Melanocyte of skin (primary cell): Measurements from ENCODE around the gene SIN3A. TPM values are rescaled to one million over a fixed set of nuclear protein-coding genes. Genes with fewer than 3 reads are reported as not detected.

Source experiments
- small RNA-seq, 2 donors: library from RNA; depleted of rRNA; stranded (forward); fragments of <200 nt; gene quantifications; one replicate each; pipeline ENCODE3, GENCODE V24; 2012
- total RNA-seq, 2 donors: library from RNA; depleted of rRNA; stranded (reverse); fragments of >200 nt; gene quantifications; 2 replicates each; pipeline ENCODE4 v1.2.3, GENCODE V29; 2012

The SIN3A gene
- 10 to 100 TPM; 18.9 to 28.6 TPM for total RNA-seq

GRCh38 chr15:75451674-75452363, at the start of gene SIN3A:
Gene SIN3A (minus strand): TSS chr15:75451690. CDS start chr15:75430375, 21,315 bp downstream.

GRCh38 chr15:75367913-75368688, 83.4 kb downstream of the SIN3A start, which contains the start of gene MAN2C1:
Gene MAN2C1 (minus strand): TSS chr15:75368607. CDS start chr15:75368583, 24 bp downstream.

GRCh38 chr15:75346796-75347221, 104.7 kb downstream of the SIN3A start, which contains the start of gene NEIL1:
Gene NEIL1 (plus strand): TSS chr15:75347039. CDS start chr15:75348906, 1,867 bp downstream.

DNA sequence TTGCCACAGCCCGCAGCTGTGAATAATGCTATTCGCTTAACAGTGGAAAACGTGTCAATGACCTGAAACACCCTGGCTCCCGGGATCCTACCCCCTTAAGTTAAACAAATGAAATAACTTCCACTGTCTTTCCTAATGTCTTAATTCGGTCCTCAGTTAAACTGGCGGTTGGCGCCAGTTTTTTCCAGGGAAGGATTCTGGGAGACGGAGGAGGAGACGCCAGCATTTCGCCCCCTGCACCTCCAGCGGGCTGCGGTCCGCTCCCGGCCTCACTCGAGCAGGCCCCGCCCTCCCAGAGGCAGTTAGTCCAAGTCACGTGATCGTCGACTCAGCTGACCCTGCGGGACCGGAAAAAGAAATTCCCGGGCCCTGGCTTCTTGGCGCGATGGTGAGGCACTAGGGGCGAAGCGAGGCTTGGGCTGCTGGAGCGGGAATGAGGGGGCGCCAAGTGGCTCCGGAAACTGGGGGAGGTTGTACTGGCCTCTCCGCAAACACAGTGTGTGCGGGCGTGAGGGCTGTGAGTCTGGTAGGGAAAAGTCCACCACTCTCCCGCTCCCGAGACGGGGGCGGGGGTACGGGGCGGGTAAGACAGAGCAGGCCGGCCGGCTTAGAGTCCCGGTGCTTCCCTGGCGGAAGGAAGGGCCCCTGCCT, 115.7 kb downstream of the SIN3A start, which contains the start of gene COMMD4:
TSS of gene COMMD4 (plus strand) at position 359 of the 651 bp plus-strand sequence. CDS start at position 386, 27 bp downstream.

Small RNA genes lying within 50 kb of the gene (small RNA-seq; reads per million reads assigned to genes)
- 0 reads per million in 2 donors for gene AC105036.2

Other genes with a start within 250 kb of the SIN3A start
- gene C15orf39, start 249.8 kb downstream of the SIN3A start, total RNA-seq = 10 to 100 TPM; 11.7 to 17.0 TPM
- not detected for gene GOLGA6C, start 193.4 kb downstream of the SIN3A start, total RNA-seq
- under 1 TPM in 1 of 2 donors, not detected in 1; under 0.01 TPM for gene GOLGA6D, start 168.9 kb downstream of the SIN3A start, total RNA-seq
- 100 to 1,000 TPM; 130 to 190 TPM for gene COMMD4, start 115.6 kb downstream of the SIN3A start, total RNA-seq
- gene NEIL1, start 104.7 kb downstream of the SIN3A start, total RNA-seq = 1 to 10 TPM; 5.7 to 8.6 TPM
- 100 to 1,000 TPM in 1 of 2 donors, 10 to 100 TPM in 1; 89.6 to 131 TPM for gene MAN2C1, start 83.1 kb downstream of the SIN3A start, total RNA-seq
- gene PTPN9, start 127.6 kb upstream of the SIN3A start, total RNA-seq = 10 to 100 TPM; 18.2 to 29.3 TPM
- gene SNUPN, start 174.0 kb upstream of the SIN3A start, total RNA-seq = 10 to 100 TPM; 28.2 to 34.6 TPM
- 100 to 1,000 TPM; 111 to 139 TPM for gene IMP3, start 188.5 kb upstream of the SIN3A start, total RNA-seq
- gene SNX33, start 196.2 kb upstream of the SIN3A start, total RNA-seq = 10 to 100 TPM; 15.3 to 18.6 TPM